Activated effector memory CD4-positive, alpha-beta T cell treated with anti-CD3 and anti-CD28 coated beads, Interleukin-2, amount 50 U/mL, for 16 hours (primary cell): ENCODE measurements around the gene FGFRL1.
A peak's percentile ranks its signal among the peaks of the same experiment; 100 is the strongest.

Experiments used
- DNase-seq: peaks from one replicate; pipeline ENCODE4 v3.0.0-alpha.2; 2020

Gene FGFRL1

DNA sequence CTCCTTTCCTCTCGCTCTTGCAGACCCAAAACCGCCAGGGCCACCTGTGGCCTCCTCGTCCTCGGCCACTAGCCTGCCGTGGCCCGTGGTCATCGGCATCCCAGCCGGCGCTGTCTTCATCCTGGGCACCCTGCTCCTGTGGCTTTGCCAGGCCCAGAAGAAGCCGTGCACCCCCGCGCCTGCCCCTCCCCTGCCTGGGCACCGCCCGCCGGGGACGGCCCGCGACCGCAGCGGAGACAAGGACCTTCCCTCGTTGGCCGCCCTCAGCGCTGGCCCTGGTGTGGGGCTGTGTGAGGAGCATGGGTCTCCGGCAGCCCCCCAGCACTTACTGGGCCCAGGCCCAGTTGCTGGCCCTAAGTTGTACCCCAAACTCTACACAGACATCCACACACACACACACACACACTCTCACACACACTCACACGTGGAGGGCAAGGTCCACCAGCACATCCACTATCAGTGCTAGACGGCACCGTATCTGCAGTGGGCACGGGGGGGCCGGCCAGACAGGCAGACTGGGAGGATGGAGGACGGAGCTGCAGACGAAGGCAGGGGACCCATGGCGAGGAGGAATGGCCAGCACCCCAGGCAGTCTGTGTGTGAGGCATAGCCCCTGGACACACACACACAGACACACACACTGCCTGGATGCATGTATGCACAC lies 13.6 kb downstream of the FGFRL1 start:
- DNase-seq, result no peak

DNA sequence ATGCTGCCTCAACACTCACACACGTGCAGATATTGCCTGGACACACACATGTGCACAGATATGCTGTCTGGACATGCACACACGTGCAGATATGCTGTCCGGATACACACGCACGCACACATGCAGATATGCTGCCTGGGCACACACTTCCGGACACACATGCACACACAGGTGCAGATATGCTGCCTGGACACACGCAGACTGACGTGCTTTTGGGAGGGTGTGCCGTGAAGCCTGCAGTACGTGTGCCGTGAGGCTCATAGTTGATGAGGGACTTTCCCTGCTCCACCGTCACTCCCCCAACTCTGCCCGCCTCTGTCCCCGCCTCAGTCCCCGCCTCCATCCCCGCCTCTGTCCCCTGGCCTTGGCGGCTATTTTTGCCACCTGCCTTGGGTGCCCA lies 14.7 kb downstream of the FGFRL1 start:
- peak; percentile 79 for DNase-seq

DNA sequence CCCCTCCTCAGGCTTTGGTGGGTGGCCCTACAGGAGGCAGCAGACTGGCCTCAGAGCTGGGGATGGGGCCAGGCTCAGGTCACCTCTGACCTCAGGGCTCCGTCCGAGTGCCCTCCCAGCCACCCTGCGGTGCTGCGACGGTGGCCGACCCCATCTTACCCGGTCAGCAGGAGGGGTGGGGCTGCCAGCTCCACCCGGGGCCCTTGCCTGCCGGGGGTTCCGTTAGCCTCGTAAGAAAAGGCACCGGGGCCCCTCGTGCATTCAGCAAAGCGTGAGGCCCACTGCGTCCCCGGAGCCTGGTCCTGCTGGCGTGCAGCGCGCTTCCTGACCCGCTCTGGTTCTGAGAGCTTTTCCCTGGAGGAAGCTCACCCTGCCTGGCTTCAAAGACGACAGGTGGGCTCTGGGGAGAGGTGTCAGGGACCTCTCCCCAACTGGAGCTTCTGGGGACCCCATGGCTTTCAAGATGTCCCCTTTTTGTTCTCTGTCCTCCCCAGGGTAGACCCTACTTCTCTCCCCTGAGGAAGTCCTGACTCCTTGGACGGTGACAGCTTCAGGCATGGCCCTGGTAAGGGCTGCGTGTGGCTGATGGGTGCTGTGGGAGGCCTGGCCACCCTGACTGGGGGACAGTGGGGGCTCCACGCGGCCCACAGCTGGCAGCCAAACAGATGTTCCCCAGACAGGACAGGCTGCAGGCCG lies 15.9 kb downstream of the FGFRL1 start:
- DNase-seq, result no peak

DNA sequence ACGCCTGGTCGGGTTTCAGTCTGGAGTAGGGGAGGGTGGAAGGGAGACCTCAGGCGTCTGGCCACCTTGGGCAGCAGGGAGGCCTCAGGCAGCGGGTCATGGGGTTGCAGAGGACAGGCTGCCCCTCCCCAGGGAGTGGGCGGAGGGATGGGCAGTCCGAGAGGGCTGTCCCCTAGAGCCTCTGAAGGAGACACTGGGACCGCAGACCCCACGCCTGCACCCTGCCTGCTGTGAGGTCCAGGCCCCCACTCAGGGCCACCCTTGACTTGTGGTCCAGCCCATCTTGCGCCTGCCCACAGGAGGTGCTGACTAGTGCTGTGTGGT lies 16.5 kb downstream of the FGFRL1 start:
- DNase-seq, result no peak

DNA sequence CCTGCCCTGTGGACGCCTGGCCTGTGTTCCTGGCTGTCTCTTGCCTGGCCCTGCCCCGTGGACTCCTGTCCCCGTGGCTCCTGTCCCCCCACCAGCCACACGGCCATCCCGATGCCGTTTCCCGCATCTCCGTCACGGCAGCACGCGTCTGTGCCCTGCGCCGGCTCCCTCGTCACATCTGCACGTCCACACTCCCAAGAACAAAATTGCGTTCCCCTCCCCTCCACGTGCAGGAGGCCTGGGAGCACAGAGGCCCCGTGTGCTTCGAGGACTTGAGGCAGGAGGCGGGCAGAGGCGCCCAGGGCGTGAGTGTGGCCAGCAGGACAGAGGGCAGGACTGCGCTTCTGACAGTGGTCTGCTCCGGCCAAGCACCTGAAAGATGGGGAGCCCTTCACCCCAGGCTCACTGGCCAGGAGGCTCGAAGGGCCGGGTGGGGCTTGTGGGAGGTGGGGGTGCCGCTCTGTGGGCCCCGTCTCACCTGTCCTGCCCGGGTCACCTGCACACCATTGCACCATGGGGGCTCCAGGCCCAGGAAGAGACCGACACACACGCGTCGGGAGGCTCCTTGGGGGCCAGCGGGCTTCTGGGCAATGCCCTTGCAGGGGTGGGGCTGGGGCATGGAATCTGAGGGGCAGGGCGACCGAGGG lies 17.3 kb downstream of the FGFRL1 start:
- DNase-seq, result no peak

DNA sequence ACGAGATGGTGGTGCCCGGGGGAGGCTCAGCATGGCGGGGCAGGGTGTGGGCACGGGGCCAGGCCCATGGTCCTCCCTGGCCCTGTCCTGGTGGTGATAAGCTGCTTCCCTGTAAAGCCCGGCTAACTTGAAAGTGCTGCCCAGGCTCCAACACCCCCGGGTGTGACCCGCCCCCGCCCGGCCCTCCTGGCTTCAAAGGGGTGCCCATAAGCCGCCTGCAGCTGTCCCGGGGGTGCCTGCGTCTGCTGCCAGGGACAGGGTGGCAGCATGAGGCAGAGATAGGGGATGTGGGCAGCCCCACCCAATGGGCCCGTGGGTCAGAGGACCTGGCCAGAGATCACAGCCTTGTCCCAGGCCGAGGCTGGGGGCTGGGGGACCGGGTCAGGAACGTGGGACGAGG lies 18.1 kb downstream of the FGFRL1 start:
- DNase-seq, result no peak

DNA sequence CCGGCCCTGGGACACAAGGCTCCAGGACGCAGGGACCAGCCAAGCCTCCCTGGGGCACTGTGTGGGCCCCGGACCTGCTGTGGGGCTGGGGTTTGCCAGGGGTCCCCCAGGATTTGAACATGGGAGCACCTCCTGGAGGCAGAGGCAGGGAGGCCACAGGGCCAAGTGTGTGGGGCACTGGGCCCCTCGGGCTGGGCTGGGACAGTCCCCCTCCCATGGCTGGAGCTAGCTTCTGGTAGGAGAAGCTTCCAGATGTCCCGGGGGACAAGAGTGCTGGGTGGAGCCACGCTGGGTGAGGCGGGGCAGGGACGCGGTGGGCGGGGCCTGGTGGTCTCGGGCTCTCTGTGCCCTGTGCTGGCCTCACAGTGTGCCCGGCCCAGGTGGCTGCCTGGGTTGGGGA lies 18.6 kb downstream of the FGFRL1 start:
- no peak for DNase-seq

DNA sequence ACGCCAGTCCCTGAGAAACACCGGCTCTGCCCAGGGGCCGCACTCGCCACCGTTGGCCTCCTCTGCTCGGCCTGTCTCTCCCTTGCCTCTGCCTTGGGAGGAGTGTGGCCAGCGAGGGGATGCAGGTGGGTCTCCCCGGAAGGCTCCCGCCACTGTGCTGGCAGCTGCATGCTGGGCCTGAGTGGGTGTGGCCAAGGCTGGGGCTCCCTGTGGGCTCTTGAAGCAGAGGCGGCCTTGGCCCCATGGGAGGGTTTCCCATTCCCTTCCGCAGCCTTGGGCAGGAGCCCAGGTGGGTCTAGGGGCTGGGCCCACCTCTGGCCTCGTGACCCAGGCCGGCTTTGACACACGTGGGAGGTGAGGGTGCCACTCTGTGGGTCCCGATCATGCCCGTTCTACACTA lies 19.1 kb downstream of the FGFRL1 start:
- no peak for DNase-seq

DNA sequence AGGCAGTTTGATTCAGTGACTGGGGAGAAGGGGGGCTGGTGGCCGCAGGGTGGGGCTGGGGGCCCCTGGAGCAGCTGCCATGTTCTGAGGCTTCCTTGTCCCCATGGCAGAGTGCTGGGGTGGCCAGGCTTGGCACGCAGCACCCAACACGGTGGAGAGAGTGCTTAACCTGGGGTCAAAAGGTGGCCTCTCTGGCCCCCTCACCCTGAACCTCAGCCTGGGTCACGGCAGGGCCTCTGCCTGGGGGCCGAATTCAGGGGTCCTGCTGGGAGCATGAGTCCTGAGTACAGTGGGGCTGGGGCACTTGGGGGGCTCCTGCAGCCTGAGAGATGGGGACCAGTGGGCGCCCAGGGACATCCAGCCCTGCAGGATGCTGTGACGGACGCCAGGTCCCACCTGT lies 19.9 kb downstream of the FGFRL1 start:
- DNase-seq, result no peak

DNA sequence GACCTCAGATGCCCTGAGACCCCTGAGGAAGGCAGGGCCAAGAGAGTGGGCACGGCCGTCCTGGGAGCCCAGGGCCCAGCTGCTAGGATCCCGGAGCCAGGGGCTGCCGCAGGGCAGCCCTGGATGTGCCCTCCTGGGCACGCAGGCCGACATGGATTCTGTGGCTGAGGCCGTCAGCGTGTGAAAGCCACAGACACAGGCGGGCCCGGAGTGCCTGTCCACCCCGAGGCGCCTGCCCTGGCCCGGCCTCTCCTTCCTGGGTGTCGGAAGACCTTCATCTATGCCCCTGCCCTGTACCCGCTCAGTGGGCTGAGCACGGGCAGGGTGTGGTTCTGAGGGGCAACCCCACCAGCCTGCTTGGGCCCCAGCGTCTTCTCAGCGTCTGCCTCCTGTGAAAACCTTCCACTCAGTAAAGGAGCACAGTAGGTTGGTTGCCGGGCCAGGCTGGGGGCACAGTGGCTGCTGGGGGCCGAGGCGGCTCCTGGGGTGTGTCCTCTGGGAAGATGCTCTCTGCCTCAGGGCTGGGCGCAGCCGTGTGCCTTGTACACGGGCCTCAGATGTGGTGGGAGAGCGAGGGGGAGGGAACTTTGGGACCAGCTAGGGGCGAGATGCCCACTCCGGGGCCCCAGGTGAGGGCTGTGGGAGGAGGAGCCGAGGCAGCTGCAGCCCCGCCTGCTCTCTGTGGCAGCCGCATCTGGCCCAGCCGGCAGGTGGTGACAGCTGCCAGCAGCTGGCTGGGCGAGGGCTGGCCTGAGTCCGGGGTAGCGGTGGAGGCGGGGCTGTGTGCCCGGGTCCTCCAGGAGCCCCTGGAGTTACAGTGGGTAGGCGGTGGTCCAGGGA lies 20.8 kb downstream of the FGFRL1 start:
- DNase-seq, result no peak

DNA sequence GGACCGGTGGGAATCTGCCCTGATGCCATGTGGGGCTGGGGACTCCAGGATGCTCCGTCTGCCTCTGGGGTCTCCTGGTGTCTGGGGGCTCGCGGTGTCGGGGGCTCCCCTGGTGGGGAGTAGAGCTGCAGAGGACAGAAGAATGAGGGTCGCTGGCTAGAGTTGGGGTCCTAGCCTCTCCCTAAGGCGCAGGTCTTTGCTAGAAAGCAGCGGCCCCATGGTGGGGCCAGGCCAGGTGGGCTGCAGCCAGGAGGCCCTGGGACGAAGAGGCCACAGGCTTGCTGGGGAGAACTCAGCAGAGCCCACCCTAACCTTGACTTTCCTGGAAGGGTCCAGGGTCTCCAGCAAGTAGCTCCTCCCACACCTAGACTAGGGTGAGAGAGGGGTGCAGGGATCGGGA lies 21.4 kb downstream of the FGFRL1 start:
- DNase-seq, result no peak

DNA sequence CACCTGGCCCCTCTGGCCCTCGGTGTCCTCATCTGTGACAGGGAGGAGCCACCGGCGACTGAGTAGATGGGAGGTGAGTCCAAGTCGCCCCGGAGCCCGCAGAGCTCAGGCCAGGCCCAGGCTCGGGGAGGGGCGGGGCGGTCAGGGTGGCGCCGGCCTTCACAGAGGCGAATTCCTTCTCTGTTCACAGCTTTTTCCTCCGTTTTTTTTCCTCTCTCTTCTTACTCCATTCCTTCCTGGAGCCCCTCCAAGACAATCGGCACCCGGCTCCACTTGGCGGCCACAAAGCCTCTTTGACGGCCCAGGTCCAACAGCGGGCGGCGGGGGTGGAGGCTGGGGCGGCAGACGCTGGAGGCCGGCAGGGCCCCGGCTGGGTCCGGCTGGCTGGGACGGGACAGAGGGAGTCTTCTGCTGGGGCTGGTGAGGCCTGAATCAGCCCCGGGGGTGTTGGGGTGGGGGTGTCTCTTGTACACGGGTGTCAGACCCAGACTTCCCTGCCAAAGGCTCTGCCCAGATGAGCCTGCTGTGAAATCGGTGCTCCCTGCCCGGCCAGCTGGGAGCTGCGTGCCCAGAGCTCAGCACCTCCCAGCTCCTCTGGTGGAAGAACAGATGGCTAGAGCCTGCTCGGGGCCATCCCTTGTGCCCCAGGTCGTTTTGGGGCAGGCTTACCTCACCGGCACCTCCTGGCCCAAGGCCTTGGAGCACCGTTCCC lies 22.6 kb downstream of the FGFRL1 start:
- no peak for DNase-seq

DNA sequence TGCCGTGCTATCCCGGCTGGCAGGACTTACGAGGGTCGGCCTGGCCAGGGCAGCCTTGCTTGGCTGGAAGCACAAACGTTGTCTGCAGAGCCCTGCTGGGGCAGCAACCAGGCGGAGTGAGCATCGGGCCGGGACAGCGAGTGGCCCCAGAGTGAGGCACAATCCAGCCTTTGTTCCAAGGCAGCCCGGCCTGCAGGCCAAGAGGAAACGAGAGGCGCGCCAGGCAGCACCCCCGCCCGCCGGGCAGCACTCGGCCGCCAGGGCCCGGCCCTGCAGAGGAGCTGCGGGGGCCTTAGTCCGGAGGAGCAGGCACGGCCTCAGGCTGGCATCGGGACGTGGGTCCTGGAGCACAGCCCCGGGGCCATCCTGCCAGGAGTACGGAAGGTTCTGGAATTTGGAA lies 24.1 kb downstream of the FGFRL1 start:
- DNase-seq, result no peak

DNA sequence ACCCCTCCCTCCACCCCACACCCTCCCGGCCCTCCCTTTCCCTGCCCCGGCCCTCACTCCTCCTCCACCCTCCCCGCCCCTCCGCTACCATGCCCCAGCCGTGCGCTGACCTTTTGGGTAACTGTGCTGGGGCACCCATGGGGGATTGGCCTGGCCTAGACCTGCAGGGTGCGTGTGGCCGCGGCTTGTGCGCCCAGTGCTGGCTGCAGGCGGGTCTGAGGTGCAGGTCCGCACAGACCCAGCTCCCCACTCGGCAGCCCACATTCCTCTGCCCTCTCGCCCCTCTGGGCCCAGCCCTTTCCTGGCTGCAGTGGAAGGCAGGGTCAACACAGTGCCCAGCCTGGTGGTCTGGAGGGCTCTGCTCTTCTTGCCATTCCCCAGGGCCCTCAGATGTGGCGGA lies 24.7 kb downstream of the FGFRL1 start:
- no peak for DNase-seq

DNA sequence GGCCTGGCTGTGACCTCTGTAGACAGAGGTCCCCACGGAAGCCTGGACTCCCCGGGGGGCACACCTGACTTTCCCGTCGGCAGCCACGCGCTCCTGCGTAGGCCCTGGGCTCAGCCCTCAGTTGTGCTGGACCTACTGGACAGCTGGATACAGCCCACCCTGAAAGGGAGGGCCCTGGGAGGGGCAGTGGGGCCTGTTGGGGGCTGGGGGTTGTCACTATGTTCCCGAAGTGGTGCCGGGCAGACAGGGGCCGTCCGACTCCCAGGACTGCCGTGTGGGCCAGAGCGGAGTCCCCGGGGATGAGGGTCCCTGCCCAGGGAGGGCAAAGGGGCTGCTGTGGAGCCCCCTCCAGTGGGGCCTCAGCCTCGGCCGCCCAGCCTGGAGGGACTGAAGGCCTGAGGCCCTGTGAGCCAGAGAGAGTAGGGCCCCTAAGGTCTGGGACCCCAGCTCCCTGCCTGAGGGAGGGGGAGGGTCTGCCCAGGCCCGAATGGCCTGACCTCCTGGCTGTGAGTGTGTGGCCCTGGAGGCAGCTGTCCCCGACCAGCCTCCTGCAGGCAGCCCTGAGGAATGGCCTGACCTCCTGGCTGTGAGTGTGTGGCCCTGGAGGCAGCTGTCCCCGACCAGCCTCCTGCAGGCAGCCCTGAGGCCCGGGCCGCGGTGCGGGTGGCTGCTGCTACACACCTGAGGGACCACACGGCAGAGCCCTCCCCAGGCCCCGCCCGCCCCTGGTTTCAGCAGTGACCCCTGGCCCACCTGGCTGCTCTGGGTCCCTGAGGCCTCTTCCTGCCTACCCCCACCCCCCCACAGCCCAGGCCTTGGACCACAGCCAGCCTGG lies 25.8 kb downstream of the FGFRL1 start:
- no peak for DNase-seq

DNA sequence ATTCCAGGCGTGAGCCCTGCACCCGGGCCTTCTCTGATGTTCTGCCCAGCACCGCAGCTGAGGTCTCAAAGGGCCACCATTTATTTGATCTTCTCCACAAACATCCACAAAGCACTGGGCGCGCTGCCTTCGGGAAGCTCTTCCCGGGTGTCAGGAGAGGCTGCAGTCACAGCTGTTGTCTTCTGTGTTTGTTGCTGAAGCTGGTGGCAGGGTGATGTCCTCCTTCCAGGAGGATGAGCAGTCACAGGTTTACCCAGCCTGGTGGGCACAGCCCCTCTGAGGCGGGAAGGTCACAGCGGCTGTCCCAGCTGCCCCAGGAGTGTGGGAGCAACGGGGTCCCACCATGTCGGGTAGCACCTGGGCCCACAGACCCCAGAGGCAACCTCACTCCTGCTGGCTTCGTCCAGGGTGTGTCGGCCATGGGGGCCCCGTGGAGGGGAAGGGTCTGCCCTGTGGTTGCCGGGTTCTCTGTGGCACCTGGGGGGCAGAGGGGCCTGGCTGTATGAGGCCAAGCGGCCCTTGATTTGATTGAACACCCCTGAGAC lies 27.6 kb downstream of the FGFRL1 start:
- no peak for DNase-seq

DNA sequence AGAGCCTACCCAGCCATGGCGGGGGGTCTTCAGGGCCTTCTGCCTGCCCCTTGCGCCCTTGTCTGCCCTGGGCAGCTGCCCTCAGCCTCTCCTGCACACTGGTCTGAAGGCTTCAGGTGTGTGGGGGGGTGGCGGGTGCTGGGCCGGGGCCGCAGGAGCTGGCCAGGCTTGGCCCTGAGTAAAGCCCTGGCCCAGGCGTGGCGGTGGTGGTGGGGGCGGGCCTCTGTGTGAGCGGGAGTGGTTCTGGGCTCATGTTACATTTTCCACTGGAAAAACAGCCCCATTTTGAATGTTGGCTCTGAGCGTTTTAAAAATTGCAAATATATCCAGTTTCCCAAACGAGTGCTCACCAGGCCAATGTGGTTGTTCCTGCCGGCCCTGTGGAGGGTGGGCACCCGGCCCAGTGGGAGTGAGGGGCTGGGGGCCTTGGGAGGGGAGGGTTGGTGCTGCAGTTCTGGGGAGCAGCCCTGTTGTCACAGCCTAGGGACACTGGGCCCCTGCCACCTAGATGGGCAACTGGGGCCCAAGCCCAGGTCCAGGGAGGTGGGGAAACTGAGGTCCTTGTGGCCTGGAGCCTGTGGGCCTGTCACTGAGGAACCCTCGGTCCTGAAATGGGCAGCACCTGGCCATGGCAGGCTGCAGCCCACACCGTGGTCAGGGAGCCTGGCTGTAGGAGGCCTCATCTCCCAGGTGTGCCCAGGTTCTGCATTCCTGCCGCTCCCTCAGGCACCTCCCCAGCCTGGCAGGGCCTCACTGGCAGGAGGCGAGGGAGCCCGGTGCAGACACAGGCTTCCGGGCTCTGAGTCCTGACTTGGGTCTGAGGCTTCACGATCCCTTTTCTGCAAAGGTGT lies 28.3 kb downstream of the FGFRL1 start:
- no peak for DNase-seq

DNA sequence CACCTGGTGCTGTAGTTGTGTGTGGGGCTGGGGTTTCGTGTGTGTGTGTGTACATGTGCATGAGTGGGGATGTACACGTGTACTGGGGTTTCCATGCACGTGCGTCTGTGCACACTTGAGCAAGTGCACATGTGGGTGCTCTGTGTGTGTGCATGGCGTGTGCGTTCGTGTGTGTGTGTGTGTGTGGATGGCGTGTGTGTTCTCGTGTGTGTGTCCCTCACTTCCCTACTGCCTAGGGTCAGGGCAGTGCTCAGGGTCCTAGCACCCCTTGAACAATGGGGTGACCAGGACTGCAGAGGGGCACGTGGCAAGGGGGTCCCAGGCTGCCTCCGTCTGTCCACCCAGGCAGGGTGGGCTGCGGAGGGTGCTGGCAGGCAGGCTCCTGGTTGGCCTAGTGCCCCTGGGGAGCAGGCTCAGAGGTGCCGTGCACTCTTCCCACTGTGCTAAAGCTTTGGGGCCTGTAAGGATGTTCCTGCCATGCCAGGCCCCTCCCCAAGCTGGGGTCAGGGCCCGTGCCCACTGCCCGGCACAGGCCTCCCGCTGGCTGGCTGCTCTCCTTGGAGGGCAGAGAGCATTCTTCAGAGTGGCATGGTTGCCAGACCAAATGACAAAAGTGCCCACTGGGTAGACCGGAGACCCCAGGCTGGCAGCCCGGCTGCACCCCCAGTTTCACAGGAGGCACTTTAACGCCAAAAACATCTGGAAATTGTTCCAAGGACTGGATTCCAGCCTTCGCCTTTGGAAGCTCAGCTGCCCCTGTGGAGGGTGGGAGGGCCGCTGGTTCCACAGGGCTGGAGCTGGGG lies 29.1 kb downstream of the FGFRL1 start:
- DNase-seq, result no peak

DNA sequence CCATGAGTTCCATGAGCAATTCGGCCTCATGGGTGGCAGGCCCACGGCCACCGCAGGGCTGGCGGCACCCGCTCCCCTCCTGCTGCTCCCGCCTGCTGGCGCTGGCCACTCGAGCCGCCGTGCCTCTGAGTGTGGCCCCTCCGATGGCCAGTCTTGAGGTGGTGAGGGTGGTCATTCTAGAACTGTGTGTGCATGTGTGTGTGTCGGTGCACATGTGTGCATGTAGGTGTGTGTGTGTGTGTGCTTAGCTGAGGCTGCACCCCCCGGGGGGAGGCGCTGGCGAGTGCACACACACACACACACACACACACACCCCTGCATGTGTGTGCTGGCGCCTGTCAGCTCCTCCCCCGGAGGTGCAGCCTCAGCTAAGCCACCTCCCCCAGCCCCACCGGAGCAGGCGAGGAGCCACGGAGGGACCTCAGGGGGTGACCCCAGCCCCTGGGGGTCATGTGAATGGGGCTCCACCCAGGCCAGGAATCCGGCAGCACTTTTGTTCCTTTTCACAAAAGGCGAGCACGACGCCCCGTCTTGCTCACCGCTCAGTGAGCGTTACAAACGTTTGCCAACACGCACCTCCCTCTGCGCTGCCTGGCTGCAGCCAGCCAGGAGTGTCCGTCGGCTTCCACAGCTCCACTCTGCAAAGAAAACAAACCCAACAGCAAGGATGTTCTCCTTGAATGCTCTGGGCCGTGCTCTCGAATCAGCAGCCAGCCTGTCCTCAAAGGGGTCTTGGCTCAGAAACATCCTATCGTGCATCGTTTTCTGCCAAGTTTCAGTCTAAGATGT lies 29.9 kb downstream of the FGFRL1 start:
- DNase-seq, result no peak
